K562 (cell line): Measurements from ENCODE around the gene PSMD14. TPM values are rescaled to one million over a fixed set of nuclear protein-coding genes. Genes with fewer than 3 reads are reported as not detected.

Experiments
- ATAC-seq: fragments of 200-7000 bp; cut with Tn5 transposase; 3 replicates; pipeline ENCODE4 v1.9.1; 2020; ENCODE audit warnings: moderate library complexity
- BruUV-seq: library from RNA; stranded (reverse); fragments of 400-500 nt; replicated peaks from 2 replicates; lab custom pipeline; 2021; lab: Mats Ljungman, UMichigan
- CTCF ChIA-PET: fragments of 300-600 bp; formaldehyde crosslinking; extraction: SDS; loops from one replicate; lab custom pipeline; 2021; ENCODE audit warnings: low intra/inter-chr PET ratio; lab: Yijun Ruan, JAX
- POLR2A ChIA-PET: fragments of 300-600, 350-650 bp; sonication (Branson Sonifier 250); formaldehyde crosslinking; extraction: SDS; loops from one replicate; lab custom pipeline; 2021; ENCODE audit warnings: antibody characterized with exemption, inconsistent platforms; lab: Yijun Ruan, JAX
- DNase-seq, 4 experiments: peaks; one replicate each; pipeline versions ENCODE4 v3.0.0 to v3.0.0-alpha.2; 2011 to 2018; ENCODE audit warnings: low spot score in 3 of 4, mixed read lengths in 3 of 4; ENCODE audit errors: extremely low read depth in 1 of 4
- FAIRE-seq: peaks from 2 replicates; lab custom pipeline; 2011; peaks lifted over from hg19 to GRCh38; lab: Jason Lieb, UNC
- H2AFZ ChIP-seq: 2 replicates; pipeline ENCODE4 v1.6.0; 2011; ENCODE audit warnings: low read depth, low read length, control low read depth, inconsistent platforms
- H3K27ac ChIP-seq: fragments of 200-600 bp; 3 replicates; pipeline ENCODE4 v1.8.0; 2011; ENCODE audit warnings: low read depth, mild to moderate bottlenecking, control low read depth, inconsistent platforms, low read length, moderate library complexity, mixed read lengths; ENCODE audit errors: extremely low read depth
- H3K27me3 ChIP-seq, 2 experiments: fragments of 300-600 bp in 1 of 2; 2 replicates in 1 of 2; 3 replicates in 1 of 2; pipeline versions ENCODE4 v1.6.0 to v1.8.0; 2011; ENCODE audit warnings: inconsistent platforms in 2 of 2, low read length in 2 of 2, mild to moderate bottlenecking in 1 of 2, mixed read lengths in 1 of 2, moderate library complexity in 1 of 2; ENCODE audit not compliant: control insufficient read depth in 2 of 2, insufficient read depth in 2 of 2
- H3K36me3 ChIP-seq: fragments of 300-600 bp; 3 replicates; pipeline ENCODE4 v1.8.0; 2011; ENCODE audit warnings: mild to moderate bottlenecking, low read length, inconsistent platforms; ENCODE audit not compliant: control insufficient read depth, insufficient read depth
- H3K4me1 ChIP-seq, 2 experiments: fragments of 200-600 bp in 1 of 2; replicated peaks in 1 of 2; 2 replicates in 1 of 2; 3 replicates in 1 of 2; pipeline versions ENCODE4 v1.5.1 to v1.8.0; 2011; ENCODE audit warnings: inconsistent platforms in 2 of 2, low read length in 2 of 2, mild to moderate bottlenecking in 1 of 2, mixed read lengths in 1 of 2, moderate library complexity in 1 of 2; ENCODE audit not compliant: control insufficient read depth in 2 of 2, insufficient read depth in 2 of 2
- H3K4me2 ChIP-seq: 2 replicates; pipeline ENCODE4 v1.6.1; 2011; ENCODE audit warnings: low read length, control low read depth, inconsistent platforms, mixed read lengths; ENCODE audit not compliant: insufficient read depth
- H3K4me3 ChIP-seq: fragments of 200-600 bp; sonication (generic), shearing (Covaris generic); 2 replicates; pipeline ENCODE4 v1.5.1; 2016; ENCODE audit warnings: control low read depth, inconsistent platforms
- H3K79me2 ChIP-seq: fragments of 200-600 bp; 3 replicates; pipeline ENCODE4 v1.8.0; 2011; ENCODE audit warnings: low read length, inconsistent platforms; ENCODE audit not compliant: control insufficient read depth, insufficient read depth
- H3K9ac ChIP-seq, 2 experiments: 2 replicates each; pipeline versions ENCODE4 v1.6.0 to v1.6.1; 2011; ENCODE audit warnings: low read depth in 2 of 2, low read length in 2 of 2, control low read depth in 1 of 2, inconsistent platforms in 1 of 2, mild to moderate bottlenecking in 1 of 2, mixed read lengths in 1 of 2; ENCODE audit not compliant: insufficient read depth in 1 of 2
- H3K9me1 ChIP-seq: one replicate; pipeline ENCODE4 v1.6.0; 2011; ENCODE audit warnings: inconsistent platforms, mild to moderate bottlenecking, low read length, moderate library complexity; ENCODE audit not compliant: control insufficient read depth, insufficient read depth
- H3K9me3 ChIP-seq: replicated peaks from 2 replicates; pipeline ENCODE4 v1.5.1; 2011; ENCODE audit warnings: low read depth, low read length, inconsistent platforms; ENCODE audit not compliant: control insufficient read depth, insufficient read depth
- H4K20me1 ChIP-seq: replicated peaks from 2 replicates; pipeline ENCODE4 v1.6.1; 2011; ENCODE audit warnings: low read length, inconsistent platforms, mixed read lengths; ENCODE audit not compliant: control insufficient read depth, insufficient read depth
- CREBBP ChIP-seq: IDR thresholded peaks from one replicate; pipeline ENCODE4 v1.6.1; 2012; ENCODE audit warnings: low read depth, mild to moderate bottlenecking, control low read depth, inconsistent platforms, low read length
- KDM1A ChIP-seq, 2 experiments: fragments of 450-650 bp; IDR thresholded peaks; 2 replicates each; pipeline ENCODE4 v1.6.1; 2016; ENCODE audit warnings: mild to moderate bottlenecking in 2 of 2
- MEIS2 ChIP-seq: fragments of 450-650 bp; IDR thresholded peaks from 2 replicates; pipeline ENCODE4 v1.6.1; 2014; ENCODE audit warnings: mild to moderate bottlenecking; ENCODE audit not compliant: partially characterized antibody
- MTA1 ChIP-seq: fragments of 450-650 bp; IDR thresholded peaks from 2 replicates; pipeline ENCODE4 v1.6.1; 2017; ENCODE audit warnings: borderline replicate concordance
- RREB1 ChIP-seq: fragments of 250-450 bp; sonication (Bioruptor Pico); IDR thresholded peaks from 2 replicates; pipeline ENCODE4 v1.4.0; 2020
- ZBTB12 ChIP-seq: fragments of 250-450 bp; sonication (Bioruptor Pico); IDR thresholded peaks from 2 replicates; pipeline ENCODE4 v1.4.0; 2020
- ZNF24 ChIP-seq: fragments of 450-650 bp; IDR thresholded peaks from 2 replicates; pipeline ENCODE4 v1.6.1; 2016
- WGBS: fragments of 100-300 bp; shearing (Covaris generic); methylation state at CpG from one replicate; pipeline ENCODE4 v1.1.6; 2016; ENCODE audit warnings: low coverage, mixed read lengths; ENCODE audit not compliant: insufficient coverage; ENCODE audit errors: missing lambda C conversion rate; 5-methylcytosine and 5-hydroxymethylcytosine counted together
- in situ Hi-C: fragments of 300-500 bp; cut with MboI; formaldehyde crosslinking; loops from 4 replicates; pipeline ENCODE4 v1.15.0; 2018; ENCODE audit warnings: inconsistent platforms, mixed read lengths
- intact Hi-C: fragments of 100-400 bp; cut with micrococcal nuclease; formaldehyde crosslinking; loops from 2 replicates; pipeline ENCODE4 v1.14.2; 2022
- polyA plus RNA-seq, 8 experiments: library from polyadenylated mRNA; depleted of rRNA in 4 of 8; stranded (reverse) in 5 of 8; unstranded in 3 of 8; fragments of >200 nt; fragmentation: Nextera tagmentation in 2 of 8; fragmentation: Illumina TruSeq in 1 of 8; extraction: Ambion mirVana in 2 of 8; extraction: Trizol in 1 of 8; gene quantifications; 2 replicates each; pipeline versions ENCODE4 v1.2.1 to v1.2.3, GENCODE V29; 2011 to 2014; ENCODE audit warnings: inconsistent platforms in 1 of 8, missing spikeins in 1 of 8
- total RNA-seq, 7 experiments: library from RNA; depleted of rRNA in 6 of 7; stranded (reverse); fragments of >200 nt in 6 of 7; fragmentation: Illumina TruSeq in 2 of 7; extraction: Trizol in 2 of 7; gene quantifications; 2 replicates each; pipeline versions ENCODE4 v1.2.1 to v1.2.3, GENCODE V29; 2011 to 2021; ENCODE audit warnings: low replicate concordance in 1 of 7
- TF ChIP-seq, protein P1 (sequence below): fragments of 250-450 bp; sonication (Bioruptor Pico); IDR thresholded peaks from 2 replicates; pipeline ENCODE4 v1.5.0; 2021

PSMD14 gene
- total and polyA plus RNA-seq, 9 of the 15 experiments (the other 6 are each of a cell fraction or from before 2014, with no cell fraction given): 151 to 515 (median 228) TPM

GRCh38 chr2:161432107-161432506 is 123.9 kb downstream of the PSMD14 start:
- no peaks in the 10 kb centered on the region for H3K79me2 ChIP-seq
- H3K27ac ChIP-seq: no peak overlapping the region
- peaks cover 0 to 8% of the 10 kb centered on the region in 2 experiments; a peak in 2 of 5 replicates for H3K4me1 ChIP-seq
- H3K9ac ChIP-seq: no peak overlapping the region
- H3K9me1 ChIP-seq: no peaks in the 10 kb centered on the region
- H4K20me1 ChIP-seq: no peaks in the 10 kb centered on the region
- peak; percentile 62; the same call in 1 of the 2 replicates for TF ChIP-seq ZNF24
- TF ChIP-seq, protein P1, sequence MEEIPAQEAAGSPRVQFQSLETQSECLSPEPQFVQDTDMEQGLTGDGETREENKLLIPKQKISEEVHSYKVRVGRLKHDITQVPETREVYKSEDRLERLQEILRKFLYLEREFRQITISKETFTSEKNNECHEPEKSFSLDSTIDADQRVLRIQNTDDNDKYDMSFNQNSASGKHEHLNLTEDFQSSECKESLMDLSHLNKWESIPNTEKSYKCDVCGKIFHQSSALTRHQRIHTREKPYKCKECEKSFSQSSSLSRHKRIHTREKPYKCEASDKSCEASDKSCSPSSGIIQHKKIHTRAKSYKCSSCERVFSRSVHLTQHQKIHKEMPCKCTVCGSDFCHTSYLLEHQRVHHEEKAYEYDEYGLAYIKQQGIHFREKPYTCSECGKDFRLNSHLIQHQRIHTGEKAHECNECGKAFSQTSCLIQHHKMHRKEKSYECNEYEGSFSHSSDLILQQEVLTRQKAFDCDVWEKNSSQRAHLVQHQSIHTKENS (CRISPR knock-in tag): no peak
- TF ChIP-seq, all 486 proteins: peak for 1
- no TSS peak for BruUV-seq
- no peaks in the 10 kb centered on the region for H3K36me3 ChIP-seq
- intact Hi-C loops (no loop called here), in situ Hi-C loops (no loop called here)
- ChIA-PET CTCF (no interaction called here), POLR2A (no interaction called here)
- no peak for DNase-seq
- no peak overlapping the region for H3K4me2 ChIP-seq
- no peak overlapping the region for H3K4me3 ChIP-seq
- WGBS: 0% methylated on average over 3 of the region's 3 CpGs
- no peaks in the 10 kb centered on the region for H3K9me3 ChIP-seq
- no peak overlapping the region for H2AFZ ChIP-seq
- FAIRE-seq: no peak
- H3K27me3 ChIP-seq: peaks cover 13 to 14% of the 10 kb centered on the region in 2 experiments; a peak in 3 of 5 replicates
- ATAC-seq: no peak

DNA sequence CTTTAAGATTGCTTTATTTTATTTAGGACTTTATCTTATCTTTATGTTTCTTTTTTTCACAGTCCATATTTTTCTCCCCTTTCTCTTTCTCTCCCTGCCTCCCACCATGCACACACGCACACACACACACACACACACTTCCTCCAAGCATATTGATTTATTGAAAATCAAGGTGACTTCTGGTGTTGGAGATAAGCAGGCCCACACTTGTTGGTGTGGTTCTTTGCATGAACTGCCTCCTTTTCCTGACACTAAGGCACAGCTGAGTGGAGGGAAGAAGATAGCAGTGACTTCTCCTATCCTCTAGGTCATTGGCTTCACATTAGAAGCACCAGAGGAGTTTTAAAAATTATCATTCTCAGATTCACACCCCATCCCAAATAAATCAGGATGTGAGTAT is 125.9 kb downstream of the PSMD14 start:
- 0% methylated on average over 1 of the region's 1 CpG for WGBS
- no peaks in the 10 kb centered on the region for H3K9me3 ChIP-seq
- no TSS peak for BruUV-seq
- DNase-seq (no peak), ATAC-seq (peak; percentile 60), FAIRE-seq (no peak)
- no peak overlapping the region for H3K9ac ChIP-seq
- H3K27me3 ChIP-seq: no peaks in the 10 kb centered on the region; a peak in 1 of 5 replicates
- no peaks in the 10 kb centered on the region for H3K4me1 ChIP-seq
- no peaks in the 10 kb centered on the region for H3K9me1 ChIP-seq
- intact Hi-C loops: no loop called here
- H4K20me1 ChIP-seq: no peaks in the 10 kb centered on the region
- H3K4me3 ChIP-seq: no peak overlapping the region
- no peaks in the 10 kb centered on the region for H3K79me2 ChIP-seq
- ChIA-PET POLR2A (no interaction called here), CTCF (interaction anchor here (0.7 kb wide), 1 partner anchor 353 kb away, joined by 4 read pairs; no protein-coding TSS in a partner anchor)
- no peak overlapping the region for H3K27ac ChIP-seq
- H2AFZ ChIP-seq: no peak overlapping the region
- no peaks in the 10 kb centered on the region for H3K36me3 ChIP-seq
- no peak overlapping the region for H3K4me2 ChIP-seq
- in situ Hi-C loops: no loop called here
- TF ChIP-seq ZBTB12 (no peak), RREB1 (CRISPR knock-in tag) (no peak), KDM1A (IDR thresholded peaks at IDR 0.05) (peak; percentile 38 to 63; a peak in 1 of 4 replicates), MEIS2 (peak; percentile 28), CREBBP (no peak), MTA1 (no peak)
